Measurements from ENCODE around the gene SLC15A4. TPM values are rescaled to one million over a fixed set of nuclear protein-coding genes. Genes with fewer than 3 reads are reported as not detected.

SLC15A4 gene
- total RNA-seq, 1 experiment from 2014 or later, result 35.0 TPM

DNA sequence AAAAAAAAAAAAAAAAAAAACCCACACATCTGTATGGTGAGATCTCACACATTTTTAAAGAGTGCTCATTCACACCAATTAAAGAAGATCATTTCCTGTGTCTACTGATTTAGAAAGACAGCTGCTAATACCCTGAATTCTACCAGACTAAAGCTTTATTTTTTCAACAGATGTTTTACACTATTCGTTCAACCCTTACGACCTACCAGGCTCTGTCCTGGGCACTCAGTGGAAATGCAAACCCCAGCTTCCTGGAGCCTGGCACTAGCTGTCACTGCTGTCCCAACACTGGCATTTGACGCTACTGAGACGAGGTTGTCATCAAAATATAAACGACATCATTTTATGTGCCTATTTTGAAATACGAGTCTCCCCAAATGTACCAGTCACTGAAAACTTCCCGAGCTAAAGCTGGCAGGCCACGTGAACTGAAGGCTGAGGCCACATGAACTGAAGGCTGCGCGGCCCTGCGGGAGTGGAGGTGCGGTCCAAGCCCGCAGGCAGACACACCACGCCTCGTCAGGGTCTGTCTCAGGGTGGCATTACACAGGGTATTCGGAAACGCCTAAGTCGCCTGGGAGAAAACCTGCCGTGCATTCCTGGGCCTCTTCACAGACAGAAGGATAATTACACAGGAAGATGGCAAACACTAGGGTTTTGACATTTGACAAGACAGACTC lies 27.2 kb downstream of the SLC15A4 start:
- H3K27me3 ChIP-seq (ENCODE audit: control insufficient read depth, insufficient read depth, low read length), result no peaks in the 10 kb centered on the region; the same call in 1 of the 2 replicates
- no peak for DNase-seq
- no peak overlapping the region for H3K4me3 ChIP-seq (ENCODE audit: insufficient read depth, low read depth, low read length)
- H3K36me3 ChIP-seq (replicated peaks; ENCODE audit: control insufficient read depth, insufficient read depth, low read length), result peaks cover 21% of the 10 kb centered on the region

DNA sequence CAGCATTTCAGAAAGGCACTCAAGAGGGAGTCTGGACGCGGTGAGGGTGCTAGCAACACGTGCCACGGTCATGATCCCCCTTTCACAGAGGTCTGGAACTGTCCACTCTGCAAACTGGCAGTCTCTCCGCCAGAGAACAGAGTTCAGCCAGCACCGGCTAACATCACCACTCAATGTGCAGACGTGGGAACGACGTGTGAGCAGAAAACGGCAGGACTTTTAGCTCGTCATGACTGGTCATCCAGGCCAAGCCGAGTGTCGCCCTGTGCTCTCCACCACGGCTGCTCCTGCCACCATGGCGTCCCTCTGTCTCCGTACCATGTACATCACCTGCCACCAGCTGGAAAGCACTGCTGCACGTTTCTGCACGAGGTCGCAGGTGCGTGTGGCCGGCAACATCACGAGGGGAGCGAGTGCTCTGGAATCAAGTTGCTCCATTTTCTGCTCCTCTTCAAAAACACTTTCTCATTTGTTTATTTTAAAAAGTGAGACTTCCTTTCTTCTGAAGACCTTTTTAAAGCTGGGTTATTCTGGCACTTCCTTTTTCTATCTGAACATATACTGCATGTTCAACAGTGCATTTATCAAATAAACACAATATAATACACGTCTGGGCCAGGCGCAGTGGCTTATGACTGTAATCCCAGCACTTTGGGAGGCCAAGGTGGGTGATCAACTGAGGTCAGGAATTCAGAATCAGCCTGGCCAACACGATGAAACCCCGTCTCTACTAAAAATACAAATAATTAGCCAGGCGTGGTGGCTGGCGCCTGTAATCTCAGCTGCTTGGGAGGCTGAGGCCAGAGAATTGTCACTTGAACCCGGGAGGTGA lies 28.0 kb downstream of the SLC15A4 start:
- no peak for DNase-seq
- Histone ChIP-seq H3K27me3 (ENCODE audit: control insufficient read depth, insufficient read depth, low read length) (no peaks in the 10 kb centered on the region; the same call in 1 of the 2 replicates), H3K36me3 (replicated peaks; ENCODE audit: control insufficient read depth, insufficient read depth, low read length) (peaks cover 20% of the 10 kb centered on the region), H3K4me3 (ENCODE audit: insufficient read depth, low read depth, low read length) (no peak overlapping the region)

DNA sequence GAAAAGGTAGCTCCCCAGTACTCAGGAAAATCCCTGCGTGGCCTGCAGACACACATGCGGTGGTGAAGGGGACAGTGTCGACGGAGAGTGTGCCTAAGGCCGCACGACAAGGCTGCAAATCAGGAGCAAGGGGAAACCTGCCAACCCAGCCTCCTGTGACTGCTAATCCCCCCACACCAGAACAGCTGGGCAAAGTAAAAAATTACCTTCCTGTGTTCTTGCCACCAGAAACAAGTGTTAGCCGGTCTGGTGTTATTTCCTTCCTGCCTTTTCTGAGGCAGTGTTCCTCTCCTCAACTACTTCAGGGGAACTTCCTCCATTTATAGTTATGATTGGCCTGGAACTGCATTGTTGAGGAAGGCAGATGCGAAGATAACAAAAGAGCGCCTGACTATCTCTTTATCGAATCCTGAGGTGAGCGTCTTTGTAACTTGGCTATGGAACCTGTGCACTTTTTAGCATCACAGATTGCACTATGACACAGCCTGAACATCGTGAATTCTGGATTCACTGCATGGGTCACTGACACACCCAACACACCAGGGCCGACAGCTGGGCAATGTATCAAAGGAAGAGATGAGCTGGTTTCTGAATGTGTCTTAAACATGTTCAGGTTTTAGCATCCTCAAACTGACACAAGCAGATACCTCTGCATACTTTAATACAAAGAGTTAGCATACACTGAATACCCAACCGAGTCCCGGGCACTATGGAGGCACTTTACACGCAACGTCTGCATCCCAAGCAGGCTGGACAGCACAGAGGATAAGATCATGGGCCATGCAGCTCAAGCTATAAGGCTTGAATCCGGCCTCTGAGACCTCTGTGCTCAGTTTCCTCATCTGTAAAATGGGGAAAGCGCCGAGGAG lies 28.9 kb downstream of the SLC15A4 start:
- H3K36me3 ChIP-seq (replicated peaks; ENCODE audit: control insufficient read depth, insufficient read depth, low read length), result peaks cover 16% of the 10 kb centered on the region

DNA sequence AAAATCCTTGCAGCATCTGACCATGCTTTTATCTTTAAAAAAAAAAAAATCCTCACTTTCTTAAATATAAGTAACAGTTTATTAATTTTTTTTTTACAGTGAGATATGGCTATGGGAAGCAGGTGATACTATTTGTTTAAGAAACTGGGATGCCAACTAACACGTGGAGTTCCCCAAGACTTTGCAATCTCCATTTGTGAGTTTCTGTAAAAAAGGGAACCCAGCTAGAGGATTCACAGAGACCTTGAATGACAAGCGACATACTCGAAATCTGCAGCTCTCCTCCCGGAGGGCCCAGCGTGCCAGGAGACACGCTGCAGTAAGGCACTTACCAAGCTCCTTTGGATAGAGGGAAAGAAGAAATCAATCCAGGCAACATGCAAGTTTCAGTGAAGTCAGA lies 30.1 kb downstream of the SLC15A4 start:
- Histone ChIP-seq H3K36me3 (replicated peaks; ENCODE audit: control insufficient read depth, insufficient read depth, low read length) (peaks cover 14% of the 10 kb centered on the region), H3K27me3 (ENCODE audit: control insufficient read depth, insufficient read depth, low read length) (no peaks in the 10 kb centered on the region; the same call in 1 of the 2 replicates), H3K4me3 (ENCODE audit: insufficient read depth, low read depth, low read length) (no peak overlapping the region)
- no peak for DNase-seq

More for the DNA sequence above, 28.9 kb downstream of the SLC15A4 start:
- Histone ChIP-seq H3K27me3 (ENCODE audit: control insufficient read depth, insufficient read depth, low read length) (no peaks in the 10 kb centered on the region; the same call in 1 of the 2 replicates), H3K4me3 (ENCODE audit: insufficient read depth, low read depth, low read length) (no peak overlapping the region)
- DNase-seq, result no peak

DNA sequence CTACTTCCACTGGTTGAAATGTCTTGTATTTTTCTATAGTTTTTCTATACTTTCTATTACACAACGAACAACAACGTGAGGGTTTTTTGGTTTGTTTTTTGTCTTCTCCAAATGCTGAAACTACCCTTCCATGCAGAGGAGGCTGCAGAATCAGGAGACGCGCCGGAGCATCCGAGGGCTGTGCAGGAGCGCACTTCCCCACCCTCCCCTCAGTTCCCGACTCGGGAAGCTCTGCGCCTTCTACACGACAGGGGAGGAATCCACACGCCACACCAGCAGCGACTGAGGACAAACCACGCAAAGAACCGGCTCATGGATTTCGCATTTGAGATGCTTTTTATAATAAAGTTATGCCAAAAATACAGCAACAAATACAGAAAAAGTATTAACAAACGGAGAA lies 30.9 kb downstream of the SLC15A4 start:
- Histone ChIP-seq H3K36me3 (replicated peaks; ENCODE audit: control insufficient read depth, insufficient read depth, low read length) (peaks cover 14% of the 10 kb centered on the region), H3K27me3 (ENCODE audit: control insufficient read depth, insufficient read depth, low read length) (no peaks in the 10 kb centered on the region), H3K4me3 (ENCODE audit: insufficient read depth, low read depth, low read length) (no peak overlapping the region)
- no peak for DNase-seq

DNA sequence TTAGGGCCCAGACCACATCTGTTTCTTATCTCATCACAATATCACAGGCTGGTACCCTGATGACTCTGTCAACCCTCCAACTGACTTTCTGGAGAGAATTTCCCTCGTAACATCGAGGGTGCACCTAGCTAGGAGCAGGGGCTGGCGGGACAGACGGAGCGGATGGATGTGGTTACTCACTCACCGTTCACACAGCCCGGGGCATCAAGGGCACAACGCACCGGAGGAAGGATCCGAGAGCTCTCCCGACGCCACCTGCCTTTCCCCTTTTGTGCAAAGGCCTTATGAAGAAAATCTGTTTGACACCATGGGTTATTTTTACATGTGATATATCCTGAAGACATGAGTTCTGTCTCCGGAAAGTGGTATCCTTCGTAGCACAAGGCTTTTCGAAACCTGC lies 31.4 kb downstream of the SLC15A4 start:
- Histone ChIP-seq H3K36me3 (replicated peaks; ENCODE audit: control insufficient read depth, insufficient read depth, low read length) (peaks cover 14% of the 10 kb centered on the region), H3K27me3 (ENCODE audit: control insufficient read depth, insufficient read depth, low read length) (no peaks in the 10 kb centered on the region), H3K4me3 (ENCODE audit: insufficient read depth, low read depth, low read length) (no peak overlapping the region)
- no peak for DNase-seq

DNA sequence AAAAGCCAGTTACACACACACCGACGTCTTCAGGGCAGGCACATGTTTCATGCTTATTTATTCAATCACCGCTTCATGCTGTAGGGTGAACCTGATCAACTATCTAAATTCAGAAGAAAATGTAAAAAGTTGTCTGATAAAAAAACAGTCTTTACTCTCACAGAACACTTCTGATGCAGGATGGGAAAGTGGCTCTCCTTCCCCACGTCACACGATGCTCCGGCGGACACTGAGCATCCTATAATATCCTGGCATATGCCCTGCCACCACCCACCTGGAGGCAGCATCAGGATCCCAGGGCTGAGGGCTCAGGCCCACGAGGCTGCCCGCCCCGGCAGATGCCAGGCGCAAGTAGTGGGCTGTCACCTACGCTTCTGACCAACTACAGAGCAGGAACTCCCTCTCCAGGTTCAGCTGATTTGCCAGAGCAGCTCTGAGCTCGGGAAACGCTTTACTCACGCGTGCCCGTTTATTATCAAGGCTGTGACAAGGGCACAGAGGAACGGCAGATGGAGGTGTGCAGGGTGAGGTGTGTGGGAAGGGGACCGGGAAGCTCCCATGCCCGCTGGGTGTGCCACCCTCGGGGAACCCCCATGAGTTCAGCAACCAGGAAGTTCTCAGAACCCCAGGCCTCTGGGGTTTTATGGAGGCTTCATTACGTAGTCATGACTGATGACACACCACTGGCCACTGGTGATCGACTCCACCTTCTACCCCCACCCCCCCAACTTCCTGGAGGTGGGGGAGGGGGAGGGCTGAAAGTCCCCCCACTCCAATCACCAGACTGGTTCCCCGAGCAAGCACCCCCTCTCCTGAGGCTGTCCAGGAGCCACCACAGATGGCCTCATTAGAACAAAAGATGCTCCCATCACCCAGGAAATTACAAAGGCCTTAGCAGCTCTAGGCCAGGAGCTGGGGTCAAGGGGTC lies 32.1 kb downstream of the SLC15A4 start:
- Histone ChIP-seq H3K36me3 (replicated peaks; ENCODE audit: control insufficient read depth, insufficient read depth, low read length) (peaks cover 14% of the 10 kb centered on the region), H3K4me3 (ENCODE audit: insufficient read depth, low read depth, low read length) (no peak overlapping the region), H3K27me3 (ENCODE audit: control insufficient read depth, insufficient read depth, low read length) (no peaks in the 10 kb centered on the region)
- no peak for DNase-seq

DNA sequence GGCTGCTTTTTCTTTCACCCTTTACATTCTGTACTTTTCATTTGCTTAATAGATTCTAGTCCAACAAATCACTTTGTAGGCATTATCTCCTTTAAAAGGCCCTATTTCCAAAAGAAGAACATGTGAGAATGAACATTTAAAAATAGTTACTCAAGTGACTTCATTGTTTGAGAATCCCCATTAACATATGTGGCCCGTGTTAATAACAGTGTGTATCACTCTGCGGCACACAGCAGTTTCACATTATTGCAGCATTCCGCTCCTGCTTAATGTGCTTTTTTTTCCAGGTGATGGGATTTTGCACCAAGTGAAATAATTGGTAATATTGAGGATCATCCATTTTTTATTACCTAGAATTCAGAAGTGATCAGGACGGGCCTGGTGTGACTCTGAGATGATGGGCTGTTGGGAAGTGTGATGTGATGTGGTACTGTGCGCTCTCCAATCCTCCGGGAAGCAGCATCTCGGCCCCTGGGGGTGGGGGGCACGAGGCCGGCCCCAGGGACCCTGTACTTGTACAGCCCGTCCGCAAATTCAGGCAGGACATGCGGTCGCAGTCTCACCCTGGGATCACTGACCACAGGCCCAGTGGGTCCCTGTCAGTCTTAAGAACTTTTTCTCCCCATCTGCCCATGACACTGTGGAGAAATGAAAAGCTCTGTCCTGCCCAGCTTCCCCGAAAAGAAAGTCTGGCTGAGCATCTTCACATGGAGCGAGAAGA lies 32.9 kb downstream of the SLC15A4 start:
- H3K4me3 ChIP-seq (ENCODE audit: insufficient read depth, low read depth, low read length), result no peak overlapping the region
- no peaks in the 10 kb centered on the region for H3K27me3 ChIP-seq (ENCODE audit: control insufficient read depth, insufficient read depth, low read length)
- DNase-seq, result no peak
- H3K36me3 ChIP-seq (replicated peaks; ENCODE audit: control insufficient read depth, insufficient read depth, low read length), result peaks cover 14% of the 10 kb centered on the region

DNA sequence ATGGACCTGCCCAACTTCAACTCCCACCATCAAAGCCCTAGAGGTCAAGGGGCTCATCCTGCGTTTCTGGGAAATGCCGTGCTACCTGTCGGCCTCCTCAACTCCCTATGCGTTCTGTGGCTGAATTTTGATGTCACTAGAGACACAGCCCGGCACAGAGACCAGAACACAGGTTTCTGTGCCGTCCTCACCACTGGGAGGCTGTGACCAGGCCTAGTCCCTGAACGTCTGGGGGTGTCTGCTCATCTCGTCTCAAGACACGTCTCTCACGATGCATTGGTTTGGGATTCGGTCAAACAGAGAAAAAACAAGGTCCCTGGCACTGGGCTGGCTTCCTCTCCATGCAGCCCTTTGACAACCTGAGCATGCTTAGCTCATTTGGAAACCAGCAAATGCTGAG lies 33.5 kb downstream of the SLC15A4 start:
- H3K27me3 ChIP-seq (ENCODE audit: control insufficient read depth, insufficient read depth, low read length), result no peaks in the 10 kb centered on the region
- H3K4me3 ChIP-seq (ENCODE audit: insufficient read depth, low read depth, low read length), result no peak overlapping the region
- DNase-seq, result no peak
- peaks cover 10% of the 10 kb centered on the region for H3K36me3 ChIP-seq (replicated peaks; ENCODE audit: control insufficient read depth, insufficient read depth, low read length)

DNA sequence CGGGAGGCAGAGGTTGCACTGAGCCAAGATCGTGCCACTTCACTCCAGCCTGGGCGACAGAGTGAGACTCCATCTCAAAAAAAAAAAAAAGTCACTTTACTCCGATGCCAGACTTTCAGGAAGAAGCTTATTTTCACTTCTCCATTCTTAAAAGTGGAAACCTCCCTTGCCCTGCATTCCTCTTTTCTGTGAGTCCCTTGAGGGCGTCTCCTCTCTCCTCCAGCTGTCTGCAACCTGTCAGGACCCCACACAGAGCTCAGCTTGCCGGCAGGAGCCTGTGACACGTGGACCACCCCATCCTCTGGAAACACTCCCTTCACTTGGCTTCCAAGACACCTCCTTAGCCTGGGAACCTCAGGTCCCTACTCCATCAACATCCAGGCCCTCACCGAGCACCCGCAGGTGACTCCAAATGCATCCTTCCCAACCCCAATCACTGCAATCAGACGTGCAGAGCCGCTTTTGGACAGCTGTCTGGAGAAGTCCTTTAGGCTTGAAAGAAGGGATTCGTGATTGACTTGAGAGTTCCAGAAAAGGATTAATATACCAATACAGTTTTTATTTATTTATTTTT lies 34.3 kb downstream of the SLC15A4 start:
- DNase-seq, result no peak
- H3K36me3 ChIP-seq (replicated peaks; ENCODE audit: control insufficient read depth, insufficient read depth, low read length), result peaks cover 6% of the 10 kb centered on the region
- no peaks in the 10 kb centered on the region for H3K27me3 ChIP-seq (ENCODE audit: control insufficient read depth, insufficient read depth, low read length)
- H3K4me3 ChIP-seq (ENCODE audit: insufficient read depth, low read depth, low read length), result no peak overlapping the region

DNA sequence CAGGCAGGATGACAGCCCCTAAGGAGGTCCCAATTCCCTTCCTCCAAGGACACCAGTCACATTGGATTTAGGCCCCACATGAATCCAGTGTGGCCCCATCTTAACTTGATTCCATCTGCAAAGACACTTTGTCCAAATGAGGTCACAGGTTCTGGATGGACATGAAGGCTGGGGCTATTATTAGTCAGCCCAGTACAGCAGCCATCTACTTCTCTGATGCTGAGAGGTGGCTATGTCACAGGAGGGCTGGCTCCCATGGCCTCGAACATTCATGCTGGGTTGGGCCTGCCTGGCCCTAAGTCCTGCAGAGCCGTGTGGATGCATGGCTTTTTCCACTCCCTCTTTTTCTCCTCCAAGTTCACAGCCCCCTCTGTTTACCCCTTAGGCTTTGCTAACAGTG lies 35.9 kb downstream of the SLC15A4 start:
- DNase-seq, result no peak
- no peaks in the 10 kb centered on the region for H3K36me3 ChIP-seq (replicated peaks; ENCODE audit: control insufficient read depth, insufficient read depth, low read length)
- H3K27me3 ChIP-seq (ENCODE audit: control insufficient read depth, insufficient read depth, low read length), result no peaks in the 10 kb centered on the region
- no peak overlapping the region for H3K4me3 ChIP-seq (ENCODE audit: insufficient read depth, low read depth, low read length)

DNA sequence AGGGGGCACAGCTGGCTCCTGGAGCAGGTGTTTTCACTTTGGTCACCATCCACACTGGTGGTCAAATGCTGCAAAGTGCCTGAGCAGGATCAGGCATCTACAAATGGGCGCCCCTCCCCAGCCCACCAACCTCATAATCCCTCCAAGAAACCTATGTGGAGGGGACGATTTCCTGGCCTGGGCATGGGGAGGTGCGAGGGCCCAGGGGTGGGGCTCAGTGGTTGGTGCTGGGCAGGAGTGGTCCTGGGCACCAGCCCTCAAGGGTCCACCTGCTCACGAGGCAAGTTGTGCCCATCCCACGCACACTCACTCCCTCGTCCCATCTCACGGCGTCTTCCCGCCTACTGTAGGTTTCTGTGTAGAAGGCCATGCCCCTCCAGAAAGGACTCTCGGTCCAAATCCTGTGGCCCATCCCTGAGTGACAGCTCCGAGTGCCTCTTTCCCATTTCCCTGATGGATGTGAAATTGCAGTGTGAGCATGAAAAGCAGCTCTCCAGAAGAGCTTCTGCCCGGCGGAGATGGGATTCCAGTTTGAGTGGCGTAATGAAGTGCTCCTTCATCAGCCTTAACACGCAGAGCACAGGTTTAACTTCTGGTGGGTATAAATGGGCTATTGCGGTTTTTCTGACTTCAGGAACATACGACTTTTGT lies 36.9 kb downstream of the SLC15A4 start:
- DNase-seq, result no peak
- no peaks in the 10 kb centered on the region for H3K36me3 ChIP-seq (replicated peaks; ENCODE audit: control insufficient read depth, insufficient read depth, low read length)

More for the DNA sequence above, 36.9 kb downstream of the SLC15A4 start:
- H3K4me3 ChIP-seq (ENCODE audit: insufficient read depth, low read depth, low read length), result no peak overlapping the region
- no peaks in the 10 kb centered on the region for H3K27me3 ChIP-seq (ENCODE audit: control insufficient read depth, insufficient read depth, low read length)
